ENCODE measurements around the gene MAEL. TPM values are rescaled to one million over a fixed set of nuclear protein-coding genes. Genes with fewer than 3 reads are reported as not detected.

The MAEL gene
- under 1 TPM in 1 of 2 donors, not detected in 1; 0.23 TPM for total RNA-seq
- long read RNA-seq, donor 1, result 0 reads
- long read RNA-seq, donor 2, result 0 reads

- no peak for DNase-seq (ENCODE audit: low spot score)
Measured at GRCh38 chr1:166988974-166989515, at the start of gene MAEL. MAEL (plus strand) TSS chr1:166989280; CDS start chr1:166989353, 73 bp downstream.

GRCh38 chr1:166939741-166940375, 49.2 kb upstream of the MAEL start:
- no peak for DNase-seq (ENCODE audit: low spot score)
- intact Hi-C loops (cut with DNase I), result no loop called here

More at GRCh38 chr1:166988974-166989515, at the start of gene MAEL:
- intact Hi-C loops (cut with DNase I), result no loop called here

DNA sequence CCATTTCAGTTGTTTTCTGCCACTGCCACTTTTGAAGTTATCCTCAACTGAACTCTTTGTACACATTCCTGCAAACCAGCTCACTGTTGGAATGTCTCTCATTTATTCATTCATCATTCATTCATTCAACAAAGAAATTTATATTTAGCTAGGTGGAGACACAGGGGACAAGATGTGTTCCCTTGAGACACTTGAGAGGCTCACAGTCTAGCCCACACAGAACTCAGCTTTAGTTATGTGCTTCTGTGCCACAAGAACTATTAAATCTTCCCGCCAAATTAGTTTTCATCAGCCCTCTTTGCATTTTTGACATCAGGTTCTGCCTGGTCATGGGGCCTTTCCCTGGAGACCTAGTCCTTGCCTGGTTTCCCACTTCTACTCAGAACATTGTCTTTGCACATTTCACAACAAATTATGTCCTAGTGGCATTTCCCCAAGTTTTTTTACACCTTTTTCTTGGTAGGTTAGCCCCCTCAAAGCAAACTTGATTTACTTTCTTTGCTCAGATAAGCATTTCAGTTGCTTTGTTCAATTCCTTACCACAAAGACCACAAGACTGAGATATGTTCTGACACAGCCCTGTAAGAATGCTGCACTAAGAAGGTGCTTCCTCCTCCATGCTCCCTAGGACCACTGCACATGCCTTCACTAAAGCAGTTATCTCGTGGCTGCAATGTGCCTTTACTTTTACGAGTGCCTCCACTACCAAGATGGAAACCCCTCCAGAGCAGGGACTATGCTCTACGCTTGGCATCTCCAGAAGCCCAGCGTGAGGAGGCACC, 44.7 kb upstream of the MAEL start:
- intact Hi-C loops (cut with DNase I), result no loop called here
- no peak for DNase-seq (ENCODE audit: low spot score)

- intact Hi-C loops (cut with DNase I), result no loop called here
- no peak for DNase-seq (ENCODE audit: low spot score)
Measured at GRCh38 chr1:166947398-166948043, 41.6 kb upstream of the MAEL start.

DNA sequence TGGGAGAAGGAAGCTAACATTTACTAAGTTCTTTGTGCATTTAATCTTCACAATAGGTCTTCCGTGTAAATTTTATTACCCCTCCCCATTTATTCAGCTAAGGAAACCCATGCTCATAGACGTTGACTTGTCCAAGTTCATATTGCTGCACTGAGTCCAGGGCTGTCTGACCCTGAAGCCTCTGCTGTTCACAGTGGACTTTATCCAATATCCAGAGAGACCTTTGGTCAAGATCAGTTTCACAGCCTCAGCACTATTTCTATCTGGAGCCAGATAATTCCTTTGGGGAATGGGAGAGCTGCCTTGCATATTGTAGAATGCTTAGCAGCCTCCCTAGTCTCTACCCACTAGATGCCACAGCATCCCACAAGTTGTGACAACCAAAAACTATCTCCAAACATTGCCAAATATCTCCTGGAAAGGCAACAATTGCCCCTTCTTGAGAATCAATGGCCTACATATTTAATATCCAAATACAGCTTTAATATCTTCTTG, 40.2 kb upstream of the MAEL start:
- intact Hi-C loops (cut with DNase I), result no loop called here

DNA sequence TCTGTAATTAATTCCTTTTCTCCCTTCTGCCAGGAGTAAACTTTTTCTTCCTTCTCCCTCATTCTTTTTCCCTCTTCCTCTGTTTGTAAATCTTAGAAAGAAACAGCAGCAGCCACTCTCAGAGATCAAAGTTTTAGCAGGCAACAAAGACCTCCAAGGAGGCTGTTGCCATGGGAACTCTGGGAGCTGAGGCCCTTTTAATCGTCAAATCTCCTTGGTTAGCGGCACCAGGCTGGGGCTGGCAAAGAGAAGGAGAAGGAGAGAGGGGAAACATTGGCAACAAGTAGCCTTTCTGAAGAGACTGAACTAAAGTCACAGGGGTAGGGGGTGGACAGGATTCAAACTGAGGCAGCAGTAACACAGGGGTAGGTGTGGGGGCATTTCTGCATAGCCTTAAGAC, 38.9 kb upstream of the MAEL start:
- DNase-seq (ENCODE audit: low spot score), result no peak
- intact Hi-C loops (cut with DNase I), result no loop called here

More for the DNA sequence above, 40.2 kb upstream of the MAEL start:
- no peak for DNase-seq (ENCODE audit: low spot score)

GRCh38 chr1:166951050-166951449, 38.0 kb upstream of the MAEL start:
- no peak for DNase-seq (ENCODE audit: low spot score)

GRCh38 chr1:166952002-166952746, 36.9 kb upstream of the MAEL start:
- DNase-seq (ENCODE audit: low spot score), result no peak
- intact Hi-C loops (cut with DNase I), result no loop called here

More at GRCh38 chr1:166951050-166951449, 38.0 kb upstream of the MAEL start:
- intact Hi-C loops (cut with DNase I), result no loop called here

DNA sequence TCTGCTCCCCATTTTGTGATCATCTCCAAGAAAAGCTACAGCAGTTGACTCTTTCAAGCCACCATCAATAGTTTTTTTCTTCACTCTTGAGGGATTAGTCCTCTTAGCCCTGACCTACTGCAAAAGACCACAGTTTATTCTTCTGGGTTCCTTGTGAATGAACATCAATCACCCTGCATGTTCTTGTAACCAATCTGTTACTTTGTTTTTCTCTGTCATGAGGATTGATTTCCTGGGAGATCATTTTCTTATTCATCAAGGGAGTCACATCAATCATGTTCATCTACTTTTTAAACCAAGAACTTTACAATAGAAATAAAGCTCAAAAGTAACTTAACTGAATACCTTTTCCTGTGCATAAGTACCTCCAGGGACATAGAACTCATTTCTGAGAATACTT, 35.6 kb upstream of the MAEL start:
- no peak for DNase-seq (ENCODE audit: low spot score)
- intact Hi-C loops (cut with DNase I), result no loop called here

- intact Hi-C loops (cut with DNase I), result no loop called here
- DNase-seq (ENCODE audit: low spot score), result no peak
Measured at GRCh38 chr1:166956057-166956850, 32.8 kb upstream of the MAEL start.

- no peak for DNase-seq (ENCODE audit: low spot score)
- intact Hi-C loops (cut with DNase I), result no loop called here
Measured at GRCh38 chr1:166956872-166957271, 32.2 kb upstream of the MAEL start.

GRCh38 chr1:166960858-166961474, 28.1 kb upstream of the MAEL start:
- intact Hi-C loops (cut with DNase I), result no loop called here
- no peak for DNase-seq (ENCODE audit: low spot score)

GRCh38 chr1:166969074-166969677, 19.9 kb upstream of the MAEL start:
- no peak for DNase-seq (ENCODE audit: low spot score)
- intact Hi-C loops (cut with DNase I), result no loop called here

DNA sequence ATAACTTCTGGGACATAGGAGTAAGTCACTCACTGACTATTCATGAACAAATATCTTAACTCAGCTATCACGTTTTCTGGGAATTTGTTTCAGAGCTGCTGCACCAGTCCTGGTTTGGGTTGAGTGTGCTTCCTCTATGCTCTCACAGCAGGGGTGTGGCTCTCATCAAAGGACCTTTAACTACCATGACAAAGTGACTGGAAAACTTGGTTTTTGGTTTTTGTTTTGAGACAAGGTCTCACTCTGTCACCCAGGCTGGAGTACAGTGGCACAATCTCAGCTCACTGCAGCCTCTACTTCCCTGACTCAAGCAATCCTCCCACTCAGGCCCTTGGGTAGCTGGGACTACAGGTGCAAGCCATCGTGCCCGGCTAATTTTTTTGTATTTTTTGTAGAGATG, 17.8 kb upstream of the MAEL start:
- intact Hi-C loops (cut with DNase I), result no loop called here

DNA sequence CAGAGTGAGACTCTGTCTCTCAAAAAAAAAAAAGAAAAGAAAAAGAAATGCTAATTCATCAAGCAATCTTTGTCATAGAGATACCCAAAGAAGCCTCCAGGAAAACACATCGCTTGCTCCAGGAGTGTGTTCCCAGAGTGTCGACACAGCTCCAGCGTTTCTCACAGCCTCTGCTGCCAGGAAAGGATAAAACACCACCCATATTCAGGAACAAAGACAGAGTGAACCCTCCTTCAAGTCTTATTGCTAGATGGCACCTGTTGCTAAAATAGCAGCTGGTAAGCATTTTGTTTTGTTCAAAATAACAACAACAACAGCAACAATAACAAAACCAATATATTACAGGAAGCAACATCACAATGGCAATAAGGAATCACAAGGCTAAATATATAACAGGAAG, 16.9 kb upstream of the MAEL start:
- intact Hi-C loops (cut with DNase I), result no loop called here
- DNase-seq (ENCODE audit: low spot score), result no peak

More for the DNA sequence above, 17.8 kb upstream of the MAEL start:
- no peak for DNase-seq (ENCODE audit: low spot score)

- intact Hi-C loops (cut with DNase I), result no loop called here
- DNase-seq (ENCODE audit: low spot score), result no peak
Measured at GRCh38 chr1:166972826-166973225, 16.3 kb upstream of the MAEL start.

- intact Hi-C loops (cut with DNase I), result no loop called here
- DNase-seq (ENCODE audit: low spot score), result no peak
Measured at GRCh38 chr1:166974647-166975345, 14.3 kb upstream of the MAEL start.

All from posterior vena cava (tissue), 2 donors.